GM18519 (cell line): Measurements from ENCODE around the gene TBCCD1.

Experiments used
- ATAC-seq: cut with Tn5 transposase; IDR thresholded peaks from one replicate; pipeline ENCODE4 v1.9.1; 2021; ENCODE audit warnings: mild to moderate bottlenecking, moderate library complexity; ENCODE audit not compliant: unreplicated experiment, low FRiP score

The TBCCD1 gene

DNA sequence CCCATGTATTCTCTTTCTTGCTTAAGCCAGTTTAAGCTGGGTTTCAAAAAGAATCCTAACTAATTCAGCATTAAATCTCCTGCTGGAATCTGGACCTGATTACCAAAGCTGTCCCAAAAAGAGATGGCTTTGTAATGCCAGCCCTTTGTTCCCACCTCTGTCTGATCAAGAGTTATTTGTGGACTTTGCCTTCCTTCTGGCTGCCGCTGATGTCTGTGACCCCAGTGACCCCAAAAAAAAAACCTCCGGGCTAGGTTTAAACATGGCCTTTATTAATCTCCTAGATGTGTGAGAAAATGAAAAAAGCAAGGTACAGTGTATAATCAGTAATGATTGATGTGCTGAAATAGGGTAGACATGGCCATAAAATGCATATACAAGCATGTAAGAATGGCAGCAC is 43.7 kb downstream of the TBCCD1 start:
- ATAC-seq, result no peak

GRCh38 chr3:186523022-186523421 is 44.1 kb downstream of the TBCCD1 start:
- no peak for ATAC-seq

DNA sequence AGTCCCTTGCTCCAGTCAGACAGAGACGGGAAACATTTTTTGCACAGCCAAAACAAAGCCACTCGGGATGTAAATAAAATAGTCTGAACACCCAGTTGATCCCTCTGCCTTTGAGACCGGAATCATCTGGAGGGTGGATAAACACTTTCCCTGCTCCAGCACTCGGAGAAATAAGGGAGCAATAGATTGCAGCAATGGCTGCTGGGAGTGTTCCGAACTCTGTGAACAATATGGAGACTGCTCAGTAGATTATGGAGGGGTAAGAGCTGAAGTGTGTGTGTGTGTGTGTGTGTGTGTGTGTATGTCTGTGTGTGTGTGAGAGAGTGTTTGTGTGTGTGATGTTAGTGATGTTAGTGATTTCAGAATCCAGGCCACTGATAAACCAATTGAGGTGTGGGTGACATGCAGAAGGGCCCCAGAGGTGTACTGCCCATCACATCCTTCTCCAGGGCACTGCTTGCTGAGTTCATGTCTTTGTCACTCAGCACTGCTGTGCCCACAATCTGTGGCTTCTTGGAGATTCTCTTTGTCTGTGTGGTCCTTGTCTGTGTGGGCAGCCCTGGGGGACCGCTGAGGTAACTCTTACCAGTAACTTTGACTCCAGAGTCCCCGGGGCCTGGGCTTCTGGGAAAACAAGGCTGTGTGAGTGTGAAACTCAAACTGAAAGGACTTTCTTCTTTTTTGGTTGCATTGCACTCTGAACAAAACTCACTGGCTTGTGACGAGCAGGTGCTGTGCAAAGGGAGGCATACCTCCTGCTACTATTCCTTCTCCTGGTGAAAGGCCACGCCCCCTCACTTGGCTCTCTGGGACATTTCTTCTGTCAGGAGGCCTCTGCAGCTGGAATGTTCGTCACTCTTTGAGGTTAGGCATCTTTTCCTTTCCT is 45.9 kb downstream of the TBCCD1 start:
- no peak for ATAC-seq

- no peak for ATAC-seq
Observed at GRCh38 chr3:186520431-186520830, 46.7 kb downstream of the TBCCD1 start.

DNA sequence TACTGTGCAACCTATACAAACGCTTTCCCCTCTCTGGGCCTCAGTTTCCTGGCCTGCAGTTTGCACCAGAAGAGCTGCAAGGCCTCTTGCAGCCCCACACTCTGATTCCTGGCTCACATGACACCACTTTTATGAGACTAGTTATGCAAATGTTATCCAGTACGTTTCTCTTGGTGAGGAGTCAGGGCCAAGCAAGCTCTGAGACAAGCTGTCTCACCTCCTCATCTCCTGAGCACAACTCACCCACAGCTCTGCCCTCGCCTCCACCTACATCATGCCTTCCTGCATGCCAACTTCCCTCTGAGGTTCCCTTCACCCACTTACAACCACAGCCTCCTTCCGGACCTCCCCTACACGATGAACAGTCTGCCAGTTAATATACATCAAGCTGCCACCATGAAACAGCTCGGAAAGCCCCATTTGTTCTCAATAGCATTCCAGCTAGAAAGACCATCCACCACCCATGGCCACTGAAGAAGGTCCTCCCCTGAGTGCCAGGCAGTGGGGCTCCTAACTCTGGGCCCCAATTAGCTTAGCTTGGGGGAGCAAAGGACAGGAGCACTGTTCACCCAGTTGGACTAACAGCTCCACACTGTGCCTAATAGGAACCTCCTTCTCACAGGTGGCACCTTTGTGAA is 48.0 kb downstream of the TBCCD1 start:
- no peak for ATAC-seq

GRCh38 chr3:186517218-186517617 is 49.9 kb downstream of the TBCCD1 start:
- ATAC-seq, result no peak

- no peak for ATAC-seq
Observed at GRCh38 chr3:186516646-186517045, 50.5 kb downstream of the TBCCD1 start.

DNA sequence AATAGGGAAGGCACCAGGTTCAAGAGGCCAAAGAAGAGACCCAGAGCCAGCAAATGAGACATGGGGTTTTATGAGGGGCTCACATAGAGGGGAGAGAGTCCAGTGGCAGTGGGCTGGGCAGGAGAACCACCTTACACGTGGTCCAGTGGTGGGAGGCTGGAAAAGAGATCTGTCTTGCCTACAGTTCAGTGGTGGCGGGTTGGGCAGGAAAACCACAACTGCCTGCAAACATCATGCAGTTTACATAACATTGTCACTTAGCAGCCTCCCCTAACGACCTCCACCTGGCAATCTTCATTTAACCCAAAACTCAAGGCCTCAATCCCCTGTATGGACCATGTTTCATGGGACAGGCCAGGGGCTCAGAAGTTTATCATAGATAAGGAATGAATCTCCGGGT is 52.0 kb downstream of the TBCCD1 start:
- no peak for ATAC-seq

GRCh38 chr3:186514296-186515002 is 52.7 kb downstream of the TBCCD1 start:
- ATAC-seq, result no peak

- ATAC-seq, result no peak
Observed at GRCh38 chr3:186513386-186513785, 53.8 kb downstream of the TBCCD1 start.

DNA sequence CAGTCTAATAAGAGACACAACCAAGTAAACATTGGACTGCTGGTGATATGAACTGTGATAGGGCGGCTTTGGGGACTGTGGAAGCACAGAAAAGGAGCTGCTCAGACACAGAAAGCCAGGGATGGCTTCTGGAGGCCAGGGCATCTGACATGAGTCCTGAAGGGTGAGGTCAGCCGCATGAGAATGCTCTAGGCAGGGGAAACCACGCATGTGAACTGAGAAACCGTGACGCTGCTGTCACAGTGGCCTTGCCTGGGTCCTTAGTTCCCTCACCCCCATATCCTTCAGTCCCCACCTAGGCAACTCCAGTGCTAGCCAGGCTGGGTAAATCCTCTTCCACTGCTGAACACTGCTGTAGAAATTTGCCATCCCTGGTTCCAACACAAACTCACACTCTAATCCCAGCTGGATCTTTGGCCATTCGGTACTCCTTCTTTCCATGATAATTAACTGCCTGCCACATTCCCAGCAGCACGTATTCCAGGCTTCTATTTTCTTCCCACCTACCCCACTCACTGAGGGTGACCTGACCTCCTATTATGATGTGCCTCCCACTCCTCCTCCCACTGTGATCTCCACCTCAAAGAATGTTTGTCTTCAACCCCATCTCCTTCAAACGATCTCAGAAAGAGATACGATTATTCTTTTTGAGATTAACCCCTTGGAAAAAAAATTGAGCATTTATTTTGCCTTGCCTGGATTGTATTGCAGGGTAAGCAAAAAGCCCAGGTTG is 54.4 kb downstream of the TBCCD1 start:
- no peak for ATAC-seq

GRCh38 chr3:186511702-186512101 is 55.4 kb downstream of the TBCCD1 start:
- no peak for ATAC-seq

DNA sequence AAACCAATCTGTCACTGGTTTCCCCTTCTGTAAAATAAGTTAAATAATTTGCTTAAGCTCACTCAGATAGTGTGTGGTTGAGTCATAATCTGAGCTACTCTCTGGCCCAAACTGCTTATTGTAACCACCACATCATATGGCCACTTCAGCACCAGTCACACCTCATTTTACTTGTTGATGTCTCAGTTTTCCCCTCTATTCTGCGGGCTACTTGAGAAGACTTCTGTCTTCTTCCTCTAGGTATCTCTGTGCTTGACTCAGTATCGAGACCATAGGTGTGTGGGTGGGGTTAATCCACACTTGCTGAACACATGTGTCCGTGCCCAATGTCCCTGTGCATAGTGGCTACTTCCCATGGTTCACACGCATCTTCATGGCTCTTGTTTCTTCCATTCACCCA is 55.9 kb downstream of the TBCCD1 start:
- ATAC-seq, result peak; percentile 60

DNA sequence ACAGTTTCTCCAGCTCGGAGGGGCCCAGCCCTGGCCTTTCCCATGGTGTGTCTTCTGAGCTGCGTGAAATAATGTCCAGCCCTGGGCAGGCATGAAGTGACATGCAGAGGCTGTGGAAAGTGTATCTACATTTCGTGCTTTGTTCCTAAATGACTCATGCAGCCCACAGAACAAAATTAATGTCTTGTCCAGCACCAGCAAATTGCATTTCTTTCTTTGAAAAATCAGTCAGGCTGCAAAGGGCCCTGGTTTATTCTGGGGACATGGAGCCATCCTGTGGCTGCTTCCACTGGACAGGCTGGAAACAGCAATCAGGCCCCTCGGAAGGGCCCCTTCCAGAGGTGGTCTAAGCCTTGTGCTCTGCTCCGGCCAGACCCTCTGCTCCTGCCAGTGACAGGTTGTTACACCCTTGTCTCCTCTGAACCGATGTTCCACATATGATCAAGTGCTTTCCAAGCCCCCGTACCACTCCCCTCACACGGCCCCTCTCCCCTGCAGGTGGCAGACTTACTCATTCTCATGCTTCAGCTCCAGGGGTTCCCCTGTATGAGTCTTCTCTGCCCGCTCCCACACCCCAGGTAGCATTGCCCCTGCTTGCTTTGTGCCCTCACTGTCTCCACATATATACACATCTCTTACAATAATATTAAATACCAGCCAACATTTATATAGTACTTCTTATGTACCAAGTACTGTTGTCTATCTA is 56.6 kb downstream of the TBCCD1 start:
- no peak for ATAC-seq

DNA sequence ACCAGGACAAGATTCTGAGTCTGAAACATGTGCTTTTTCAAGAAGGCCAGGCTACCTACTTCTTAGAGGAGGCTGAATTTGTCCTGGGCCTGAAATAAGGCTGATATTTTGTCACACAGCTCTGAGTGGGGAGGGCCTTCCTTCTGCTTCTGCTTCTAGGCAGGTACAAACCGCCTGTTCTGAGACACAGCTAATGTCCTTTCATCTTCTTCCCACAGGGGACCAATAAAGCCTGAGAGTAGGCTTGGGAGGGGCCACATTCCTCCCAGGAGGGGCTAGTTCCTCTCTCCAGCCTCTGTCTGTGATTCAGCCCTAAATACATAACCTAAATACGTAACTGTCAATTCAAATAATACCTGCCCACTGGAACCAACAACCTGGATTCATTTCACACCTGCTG is 57.7 kb downstream of the TBCCD1 start:
- ATAC-seq, result no peak

DNA sequence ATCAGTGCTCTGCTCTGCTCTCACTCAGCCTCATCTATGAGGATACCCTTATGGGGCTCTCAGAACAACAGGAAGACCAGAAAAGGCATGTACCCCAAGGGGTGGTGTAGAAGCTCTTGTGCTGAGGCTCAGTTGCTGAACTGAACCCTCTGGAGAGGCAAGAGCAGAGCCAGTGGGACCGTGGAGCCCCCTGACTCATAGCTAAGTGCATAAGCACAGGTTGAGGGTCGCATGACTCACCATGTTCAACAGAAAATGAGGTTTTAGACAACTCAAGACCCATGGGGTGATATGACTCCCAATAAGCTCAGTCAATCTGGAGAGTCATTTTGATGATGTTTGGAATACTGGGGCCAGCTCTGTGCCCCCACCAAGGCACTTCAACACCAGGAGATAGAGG is 60.3 kb downstream of the TBCCD1 start:
- ATAC-seq, result no peak

DNA sequence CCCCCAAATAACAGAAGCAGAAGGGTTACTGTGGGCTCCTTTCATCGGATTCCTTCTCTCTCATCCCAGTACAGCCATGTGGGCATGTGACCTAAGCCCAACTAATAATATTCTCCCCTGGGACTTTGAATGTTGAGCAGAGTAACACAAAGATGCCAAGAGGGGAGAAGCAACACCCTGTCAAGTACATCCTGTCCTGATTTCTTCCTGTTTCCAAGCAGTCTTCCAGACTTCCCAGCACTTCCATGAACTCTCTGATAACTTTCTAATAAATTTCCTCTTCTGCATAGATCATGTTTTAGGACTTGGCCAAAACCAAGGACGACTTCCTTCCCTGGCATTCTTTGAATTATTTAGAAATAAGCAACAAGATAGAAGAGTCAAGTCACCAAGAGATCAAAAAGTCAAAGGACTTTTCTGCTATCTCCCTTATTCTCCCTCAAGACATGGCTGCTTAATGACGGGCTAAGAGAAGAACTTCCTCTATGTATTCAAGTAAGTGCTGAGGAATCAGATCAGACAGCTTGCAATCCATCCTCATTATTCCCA is 60.9 kb downstream of the TBCCD1 start:
- no peak for ATAC-seq

DNA sequence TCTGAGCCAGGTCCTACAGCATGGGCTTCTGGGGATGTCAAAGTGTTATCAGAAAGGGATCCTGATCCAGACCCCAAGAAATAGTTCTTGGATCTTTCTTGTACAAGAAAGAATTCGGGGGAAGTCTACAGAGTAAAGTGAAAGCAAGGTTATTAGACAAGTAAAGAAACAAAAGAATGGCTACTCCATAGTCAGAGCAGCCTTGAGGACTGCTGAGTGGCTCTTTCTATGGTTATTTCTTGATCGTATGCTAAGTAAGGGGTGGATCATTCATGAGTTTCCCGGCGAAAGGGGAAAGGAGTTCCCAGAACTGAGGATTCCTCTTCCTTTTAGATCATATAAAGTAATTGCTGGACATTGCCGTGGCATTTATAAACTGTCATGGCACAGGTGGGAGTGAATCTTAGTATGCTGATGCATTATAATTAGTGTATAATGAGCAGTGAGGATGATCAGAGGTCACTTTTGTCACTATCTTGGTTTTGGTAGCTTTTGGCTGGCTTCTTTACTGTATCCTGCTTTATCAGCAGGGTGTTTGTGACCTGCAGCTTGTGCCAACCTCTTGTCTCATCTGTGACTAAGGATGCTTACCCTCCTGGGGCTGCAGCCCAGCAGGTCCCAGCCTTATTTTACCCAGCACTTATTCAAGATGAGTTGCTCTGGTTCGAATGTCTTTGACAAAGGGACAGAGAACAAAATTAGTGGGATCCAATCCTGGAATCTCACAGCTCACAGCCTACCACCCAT is 64.0 kb downstream of the TBCCD1 start:
- ATAC-seq, result no peak
